ENCODE measurements around the gene KCNB1.

KCNB1 gene

GRCh38 chr20:49496553-49497397 is 14.3 kb upstream of the KCNB1 start:
- no peak for DNase-seq

DNA sequence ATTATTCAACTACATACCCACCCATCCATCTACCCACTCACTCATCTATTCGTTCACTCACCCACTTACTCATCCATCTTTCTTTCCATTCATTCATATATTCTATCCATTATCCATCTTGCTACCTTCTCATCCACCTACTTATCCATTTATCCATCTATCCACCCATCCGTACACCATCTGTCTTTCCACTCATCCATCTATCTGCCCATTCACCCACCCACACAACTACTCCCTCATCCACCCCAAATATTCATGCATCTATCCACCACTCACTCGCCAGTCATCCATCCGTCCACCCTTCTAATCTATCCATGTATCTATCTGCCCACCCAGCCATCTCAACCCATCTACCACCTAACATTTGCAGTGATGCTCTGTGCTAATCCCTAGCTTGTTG is 13.6 kb upstream of the KCNB1 start:
- no peak for DNase-seq

- no peak for DNase-seq
Measured at GRCh38 chr20:49490689-49491088, 8.2 kb upstream of the KCNB1 start.

DNA sequence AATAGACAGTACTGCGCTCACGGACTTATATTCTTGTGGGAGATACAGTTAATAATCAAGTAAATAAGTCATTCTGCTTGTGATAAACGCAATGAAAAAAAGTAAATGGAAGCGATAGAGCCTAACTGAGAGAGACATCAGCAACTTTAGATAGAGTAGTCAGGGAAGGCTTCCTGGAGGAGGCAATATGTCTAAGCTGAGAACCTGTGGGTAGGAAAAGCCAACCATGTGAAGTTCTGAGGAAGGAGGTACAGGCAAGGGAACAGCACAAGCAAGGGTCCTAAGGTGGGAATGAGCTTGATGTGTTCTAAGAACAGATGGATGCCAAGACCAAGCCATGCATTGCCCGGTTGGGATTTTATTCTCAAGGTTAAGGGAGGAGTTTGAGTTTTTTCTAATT is 7.2 kb upstream of the KCNB1 start:
- no peak for DNase-seq

DNA sequence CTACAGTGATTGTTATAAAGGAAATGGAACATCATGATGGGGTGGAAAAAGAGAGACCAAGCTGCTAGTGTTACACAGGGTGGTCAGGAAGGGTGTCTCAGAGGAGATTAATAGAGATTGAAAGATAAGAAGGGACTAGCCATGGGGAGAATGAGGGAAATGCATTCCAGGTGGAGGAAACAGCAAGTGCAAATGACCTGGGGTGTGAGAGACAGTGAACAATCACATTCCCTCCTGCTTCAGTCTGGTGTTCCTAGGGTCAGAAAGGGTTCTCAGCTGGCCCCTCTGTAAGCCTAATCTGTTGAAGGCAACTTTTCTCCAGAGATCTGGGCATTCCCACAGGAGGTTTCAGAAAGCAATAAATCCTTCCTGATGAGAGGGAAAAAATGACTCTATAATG is 3.6 kb upstream of the KCNB1 start:
- no peak for DNase-seq

GRCh38 chr20:49485563-49485962 is 3.1 kb upstream of the KCNB1 start:
- DNase-seq: no peak

DNA sequence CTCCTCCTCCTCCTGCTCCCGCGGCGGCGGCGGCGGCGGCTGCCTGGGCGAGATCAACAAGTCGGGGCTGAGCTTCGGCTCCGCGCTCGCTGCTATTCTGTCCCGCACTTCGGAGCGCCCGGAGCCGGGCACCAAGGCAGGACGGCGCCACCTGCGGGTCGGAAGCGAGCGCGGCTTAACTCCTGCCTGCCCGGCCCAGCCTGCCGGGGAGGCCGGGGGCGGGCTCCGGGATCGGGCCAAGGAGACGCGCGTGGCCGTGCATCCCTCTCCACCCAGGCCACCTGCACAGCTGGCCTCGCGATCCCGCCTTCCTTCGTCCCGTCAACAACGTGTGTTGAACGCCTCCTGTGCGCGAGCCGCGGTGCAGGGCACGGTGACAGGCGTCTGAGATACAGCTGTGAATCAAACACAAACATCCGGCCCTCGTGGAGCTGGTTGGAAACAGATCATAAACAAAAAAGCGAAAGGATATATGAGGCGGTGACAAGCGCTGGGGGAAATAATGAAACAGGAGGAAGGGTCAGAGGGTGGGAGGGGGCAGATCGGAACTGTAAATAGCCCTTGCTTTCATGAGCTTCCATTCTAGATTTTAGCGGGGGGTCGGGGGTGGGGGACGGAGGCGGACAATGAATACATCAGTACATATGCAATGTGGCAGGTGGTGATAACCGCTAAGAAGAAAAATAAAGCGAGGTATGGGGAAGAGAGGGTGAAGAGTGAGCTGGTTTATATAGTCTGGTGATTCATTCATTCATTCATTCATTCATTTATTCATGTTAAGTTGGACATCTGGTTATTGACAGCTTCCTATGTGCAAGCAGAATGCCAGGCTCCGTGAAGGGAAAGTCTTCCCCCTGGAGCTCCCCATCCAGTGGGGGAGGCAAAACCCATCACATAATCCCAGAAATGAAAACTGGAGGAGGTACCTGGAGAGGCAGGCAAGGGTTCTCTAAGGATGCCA is 2.0 kb upstream of the KCNB1 start:
- DNase-seq: peak; percentile 68

DNA sequence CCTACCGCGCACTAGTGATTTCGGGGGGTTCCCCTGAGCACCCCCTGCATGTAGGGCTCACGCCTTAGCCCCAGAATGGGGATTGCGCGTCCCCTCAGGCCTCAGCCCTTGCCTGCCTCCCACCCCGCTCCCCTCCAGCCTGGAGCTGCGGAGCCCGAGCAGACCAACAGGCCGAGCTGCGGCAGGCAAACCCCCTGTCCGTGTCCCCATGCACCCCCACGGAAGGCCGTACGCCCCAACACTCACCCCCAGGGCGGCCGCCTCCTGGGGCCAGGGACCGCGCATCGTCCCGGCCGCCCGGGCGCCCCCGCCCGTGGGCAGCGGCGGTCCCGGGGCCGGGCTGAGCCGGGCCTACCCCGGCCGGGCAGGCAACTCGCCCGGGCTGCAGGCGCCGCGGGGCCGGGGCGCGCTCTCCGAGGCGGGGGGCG is 1.2 kb upstream of the KCNB1 start:
- no peak for DNase-seq

DNA sequence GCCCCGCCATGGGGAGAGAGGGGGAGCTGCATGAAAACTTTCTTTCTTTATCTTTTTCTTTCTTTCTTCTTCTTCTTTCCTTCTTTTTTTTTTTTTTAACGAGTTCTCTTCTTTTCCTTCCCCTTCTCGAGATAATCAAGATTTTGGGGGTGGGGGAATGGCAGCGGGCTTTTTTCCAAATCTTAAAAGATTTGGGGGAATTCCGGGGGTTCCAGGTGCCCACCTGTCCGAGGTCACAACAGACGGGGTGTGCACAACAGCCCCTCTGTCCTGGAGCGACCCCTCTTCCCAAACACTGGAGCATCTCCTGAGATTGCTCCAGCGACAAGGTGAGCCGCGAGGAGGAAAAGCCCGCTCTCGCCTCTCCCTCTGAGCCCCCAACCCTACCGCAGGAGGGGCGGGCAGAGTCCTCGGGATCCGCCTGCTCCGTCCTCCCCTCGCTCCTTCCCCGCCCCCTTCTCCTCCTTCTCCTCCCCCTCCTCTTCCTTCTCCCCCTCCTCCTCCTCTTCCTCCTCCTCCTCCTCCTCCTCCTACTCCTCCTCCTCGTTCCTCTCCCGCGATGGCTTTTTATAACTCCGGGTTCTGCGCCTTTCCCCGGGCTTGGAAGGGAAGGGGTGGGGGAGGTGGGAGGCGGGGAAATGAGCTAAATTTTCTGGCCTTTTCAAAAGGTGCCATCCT is 689 bp upstream of the KCNB1 start:
- DNase-seq: no peak

GRCh38 chr20:49482173-49482572 is 295 bp downstream of the KCNB1 start:
- DNase-seq: no peak

DNA sequence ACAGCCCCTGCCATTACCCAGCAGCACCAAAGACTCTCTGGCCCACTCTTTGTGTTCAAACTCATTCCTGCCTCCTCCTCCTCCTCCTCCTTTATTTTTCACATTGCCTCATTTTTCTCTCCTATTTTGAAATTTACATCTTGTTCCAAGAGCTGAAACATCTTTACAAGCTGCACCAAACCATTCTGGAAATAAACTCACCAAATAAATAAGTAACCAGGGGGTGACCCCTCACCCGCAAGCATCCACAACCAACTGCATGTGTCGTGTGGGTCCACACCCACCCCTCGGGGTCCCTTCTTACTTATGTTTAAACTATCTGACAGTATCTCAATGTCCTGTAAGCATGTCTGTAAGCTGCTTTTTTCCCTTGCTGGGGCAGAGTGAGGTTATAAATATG is 1.4 kb downstream of the KCNB1 start:
- no peak for DNase-seq

DNA sequence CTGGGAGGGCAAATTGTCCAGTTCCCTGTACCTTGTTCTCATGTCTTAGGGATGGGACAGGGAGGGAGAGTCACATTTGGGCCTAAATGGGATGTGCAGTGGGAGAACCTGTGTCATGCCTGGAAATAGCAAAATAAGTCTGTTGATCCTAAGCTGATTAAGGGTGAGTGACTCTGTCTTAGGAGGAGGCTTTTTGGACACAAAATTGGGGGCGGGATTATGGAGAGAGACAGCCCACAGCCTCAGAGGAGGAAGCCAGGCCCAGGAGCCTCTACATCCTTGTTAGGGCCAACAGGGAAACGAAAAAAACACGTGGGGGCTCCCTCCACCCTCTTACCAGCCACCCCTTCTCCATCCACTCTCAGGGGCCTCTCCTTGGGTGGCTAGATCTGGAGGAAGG is 2.2 kb downstream of the KCNB1 start:
- DNase-seq: no peak

GRCh38 chr20:49479785-49480184 is 2.7 kb downstream of the KCNB1 start:
- DNase-seq: no peak

DNA sequence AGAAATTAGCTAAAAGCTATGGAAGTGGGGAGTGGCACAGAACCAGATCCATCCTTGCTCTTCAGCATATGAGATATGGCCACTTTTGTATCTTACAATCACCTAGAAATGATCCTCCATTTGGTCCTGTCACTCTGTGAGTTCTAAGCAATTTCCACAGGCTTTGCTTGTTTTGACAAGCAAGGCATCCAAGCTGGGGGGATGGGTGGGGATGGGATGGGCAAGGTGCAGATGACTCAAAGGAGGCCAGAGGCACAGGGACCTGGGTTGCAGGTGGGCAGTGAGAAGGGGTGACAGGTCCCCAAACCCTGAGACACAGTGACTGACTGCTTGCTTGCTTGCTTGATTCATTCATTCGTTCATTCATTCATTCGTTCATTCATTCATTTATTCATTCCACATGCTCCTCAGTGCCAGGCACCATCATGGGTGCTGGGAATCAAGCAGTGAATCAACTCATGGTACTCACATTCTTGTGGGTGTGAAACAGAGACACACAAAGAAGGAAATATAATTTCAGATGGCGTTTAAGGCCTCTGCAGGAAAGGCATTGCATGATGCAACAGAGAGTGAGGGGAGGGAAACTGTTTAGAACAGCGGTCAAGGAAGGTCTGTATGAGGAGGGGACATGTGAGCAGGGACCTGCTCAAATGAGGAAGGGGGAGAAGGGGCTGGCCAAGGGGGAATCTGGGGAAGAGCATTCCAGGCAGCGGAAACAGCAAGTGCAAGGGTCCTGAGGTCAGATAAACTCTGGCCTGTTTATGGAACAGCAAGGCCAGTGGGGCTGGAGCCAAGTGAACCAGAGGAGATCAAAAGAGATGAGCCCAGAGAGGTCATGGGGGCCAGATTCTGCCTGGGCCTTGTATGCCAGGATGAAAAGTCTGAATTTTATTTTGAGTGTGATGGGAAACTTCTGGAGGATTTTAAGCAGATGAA is 3.4 kb downstream of the KCNB1 start:
- no peak for DNase-seq

DNA sequence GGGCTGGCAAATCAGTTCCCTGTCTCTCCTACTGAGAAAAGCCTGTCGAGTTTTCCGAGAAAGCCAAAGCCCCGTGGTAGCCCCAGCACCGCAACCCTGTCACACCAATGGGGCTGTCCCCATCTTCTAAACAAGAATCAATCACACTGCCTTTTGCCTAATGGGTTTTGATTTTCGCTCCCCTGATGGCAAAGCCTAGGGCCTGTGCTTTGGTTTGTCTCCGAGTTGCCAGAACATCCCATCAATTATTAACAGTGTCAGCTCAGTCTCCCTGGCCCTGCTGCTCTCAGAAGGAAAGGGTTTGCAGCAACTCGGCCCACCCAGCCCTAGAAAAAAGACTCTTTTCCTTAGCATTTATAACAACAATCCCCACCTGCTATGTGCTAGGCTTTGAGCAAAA is 4.2 kb downstream of the KCNB1 start:
- no peak for DNase-seq

DNA sequence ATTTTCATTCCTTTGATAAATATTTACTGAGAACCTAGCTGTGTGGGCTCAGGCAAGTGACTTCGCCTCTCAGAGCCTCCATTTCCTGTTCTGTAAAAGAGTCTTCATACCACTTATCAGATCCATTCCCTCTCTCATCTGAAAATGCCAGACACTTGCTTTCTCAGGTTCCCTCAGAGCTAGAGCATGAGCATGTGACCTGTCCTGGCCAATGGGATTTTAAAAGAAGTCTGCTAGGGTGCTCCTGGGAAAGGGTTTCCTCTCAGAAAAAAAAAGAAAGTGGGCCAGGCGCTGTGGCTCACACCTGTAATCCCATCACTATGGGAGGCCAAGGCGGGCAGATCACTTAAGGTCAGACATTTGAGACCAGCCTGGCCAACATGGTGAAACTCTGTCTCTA is 5.3 kb downstream of the KCNB1 start:
- DNase-seq: no peak

DNA sequence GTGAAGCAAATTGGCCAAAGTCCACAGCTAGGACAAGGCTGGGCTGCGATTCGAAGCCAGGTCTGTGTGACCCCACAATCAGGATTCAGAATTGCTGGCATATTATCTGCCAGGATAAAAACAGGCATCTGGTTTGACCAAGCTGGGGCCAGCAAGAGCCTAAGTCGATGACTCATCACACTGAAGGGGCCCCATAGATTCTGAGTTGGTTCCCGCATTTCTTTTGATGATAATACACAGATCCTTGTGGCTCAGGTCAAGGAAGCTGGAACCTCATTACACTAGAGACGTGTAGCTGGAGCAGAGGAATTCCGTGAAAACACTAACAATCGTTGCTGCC is 6.5 kb downstream of the KCNB1 start:
- DNase-seq: no peak

- DNase-seq: no peak
Measured at GRCh38 chr20:49475292-49476015, 7.0 kb downstream of the KCNB1 start.

DNA sequence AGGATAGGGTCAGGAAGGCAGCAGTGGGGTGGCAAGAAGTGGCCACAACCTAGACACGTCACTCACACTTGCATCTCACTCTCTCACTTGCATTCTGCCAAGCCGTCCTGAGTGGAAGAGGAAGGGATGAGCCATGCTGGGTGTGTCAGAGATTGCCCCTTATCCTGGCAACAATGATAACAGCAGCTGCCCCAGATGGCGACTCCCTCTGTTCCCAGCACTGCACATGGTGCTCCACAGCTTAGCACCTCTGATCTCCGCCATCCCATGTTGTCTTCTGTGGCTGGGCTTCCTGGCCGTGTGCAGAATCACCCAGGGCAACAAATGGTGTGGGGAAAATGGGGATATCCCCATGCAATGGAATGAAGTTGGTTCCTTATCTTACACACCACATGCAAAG is 11.1 kb downstream of the KCNB1 start:
- DNase-seq: no peak

- DNase-seq: no peak
Measured at GRCh38 chr20:49470922-49471321, 11.5 kb downstream of the KCNB1 start.

DNA sequence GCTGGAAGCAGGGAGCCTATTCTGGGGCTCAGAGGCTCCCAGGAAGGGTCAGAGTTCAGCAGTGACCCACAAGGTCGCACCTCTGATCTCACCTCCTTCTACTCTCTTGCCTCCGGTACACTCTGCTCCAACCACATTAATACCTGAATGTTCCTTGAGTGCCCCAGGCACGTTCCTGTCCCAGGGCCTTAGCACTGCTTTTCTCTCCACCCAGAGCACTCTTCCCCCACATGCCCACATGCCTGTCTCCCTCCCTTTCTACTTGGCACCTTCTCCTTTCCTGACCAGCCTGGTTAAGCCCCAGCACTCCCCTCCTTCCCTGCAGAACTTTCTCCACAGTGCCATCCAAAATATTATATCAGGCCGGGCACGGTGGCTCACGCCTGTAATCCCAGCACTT is 13.4 kb downstream of the KCNB1 start:
- no peak for DNase-seq

DNA sequence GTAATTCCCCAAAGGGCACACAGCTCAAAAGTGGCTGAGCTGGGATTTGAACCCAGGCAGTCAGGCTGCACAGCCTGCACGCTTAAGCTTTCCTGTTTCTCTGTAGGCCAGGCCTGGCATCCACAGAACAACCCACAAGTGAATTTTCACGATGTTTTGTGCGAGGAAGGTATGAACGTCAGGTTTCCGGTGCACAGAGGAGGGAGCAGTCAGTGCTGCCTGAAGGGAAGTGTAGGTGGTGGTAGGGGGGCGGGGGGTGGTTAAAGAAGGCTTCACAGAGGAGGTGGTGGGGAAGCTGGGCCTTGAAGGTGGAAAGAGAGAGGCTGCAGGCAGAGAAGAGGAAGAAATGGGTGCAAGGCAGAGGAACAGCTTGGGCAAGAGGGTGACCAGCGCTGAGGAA is 14.1 kb downstream of the KCNB1 start:
- DNase-seq: no peak
